Liver (tissue), 3 donors: ENCODE results near the gene ZNF579.

ENCODE experiments used
- ATF3 ChIP-seq: IDR thresholded peaks from 2 replicates; pipeline ENCODE4 v1.6.1; 2016; ENCODE audit warnings: antibody characterized with exemption
- CTCF ChIP-seq: fragments of 150-350 bp; IDR thresholded peaks from 2 replicates; pipeline ENCODE4 v1.5.1; 2017; ENCODE audit warnings: improper control_type of control experiment, low read depth, low read length; ENCODE audit not compliant: missing input control
- EGR1 ChIP-seq, 2 donors: IDR thresholded peaks; 2 replicates each; pipeline ENCODE4 v1.6.1; 2016 to 2018; ENCODE audit warnings: antibody characterized with exemption in 2 of 2, low read depth in 2 of 2
- FOXA1 ChIP-seq: IDR thresholded peaks from 2 replicates; pipeline ENCODE4 v1.6.1; 2016; ENCODE audit warnings: antibody characterized with exemption
- GABPA ChIP-seq, 2 donors: IDR thresholded peaks in 1 of 2; conservative IDR thresholded peaks in 1 of 2; 2 replicates each; pipeline ENCODE4 v1.6.1; 2016; ENCODE audit warnings: antibody characterized with exemption in 2 of 2, mild to moderate bottlenecking in 1 of 2, moderate library complexity in 1 of 2
- JUND ChIP-seq, 2 donors: IDR thresholded peaks; 2 replicates each; pipeline ENCODE4 v1.6.1; 2016; ENCODE audit warnings: antibody characterized with exemption in 2 of 2
- MAX ChIP-seq: IDR thresholded peaks from 2 replicates; pipeline ENCODE4 v1.6.1; 2016; ENCODE audit warnings: antibody characterized with exemption
- NR2F2 ChIP-seq: IDR thresholded peaks from 2 replicates; pipeline ENCODE4 v1.6.1; 2016; ENCODE audit warnings: antibody characterized with exemption
- RAD21 ChIP-seq, 2 donors: IDR thresholded peaks; 2 replicates each; pipeline ENCODE4 v1.6.1; 2016; ENCODE audit warnings: antibody characterized with exemption in 2 of 2, mild to moderate bottlenecking in 2 of 2
- REST ChIP-seq: IDR thresholded peaks from 2 replicates; pipeline ENCODE4 v1.6.1; 2016; ENCODE audit warnings: antibody characterized with exemption, mild to moderate bottlenecking
- RXRA ChIP-seq, 2 donors: IDR thresholded peaks; 2 replicates each; pipeline ENCODE4 v1.6.1; 2017 to 2018; ENCODE audit warnings: antibody characterized with exemption in 2 of 2, mild to moderate bottlenecking in 1 of 2
- SP1 ChIP-seq: IDR thresholded peaks from 2 replicates; pipeline ENCODE4 v1.6.1; 2018; ENCODE audit warnings: antibody characterized with exemption, mild to moderate bottlenecking
- TAF1 ChIP-seq: conservative IDR thresholded peaks from 2 replicates; pipeline ENCODE4 v1.6.1; 2016; ENCODE audit warnings: antibody characterized with exemption, mild to moderate bottlenecking
- ZBTB33 ChIP-seq: IDR thresholded peaks from 2 replicates; pipeline ENCODE4 v1.6.1; 2016; ENCODE audit warnings: antibody characterized with exemption
- donor health status: healthy.
- donor health status: healthy.

- no peak for TF ChIP-seq CTCF
- TF ChIP-seq ATF3, result no peak
- no peak for TF ChIP-seq ZBTB33
- no peak for TF ChIP-seq RXRA (IDR thresholded peaks at IDR 0.05)
- TF ChIP-seq EGR1 (IDR thresholded peaks at IDR 0.05; ENCODE audit: low read depth in 2 of 2), result no peak
- TF ChIP-seq TAF1, result no peak
- no peak for TF ChIP-seq JUND (IDR thresholded peaks at IDR 0.05)
- TF ChIP-seq FOXA1, result no peak
- TF ChIP-seq GABPA (IDR thresholded peaks at IDR 0.05 in 1 of 2, conservative IDR thresholded peaks at IDR 0.05 in 1 of 2), result no peak
- TF ChIP-seq SP1, result no peak
- TF ChIP-seq REST, result no peak
- TF ChIP-seq MAX, result no peak
- no peak for TF ChIP-seq RAD21 (IDR thresholded peaks at IDR 0.05)
- TF ChIP-seq NR2F2, result no peak
Observed at GRCh38 chr19:55606817-55607216, 26.2 kb upstream of the ZNF579 start.
